CD4-positive, alpha-beta T cell (primary cell): ENCODE results near the gene SIDT1. TPM values are rescaled to one million over a fixed set of nuclear protein-coding genes. Genes with fewer than 3 reads are reported as not detected.

Source experiments
- ATAC-seq: fragments of 200-7000 bp; cut with Tn5 transposase; one replicate; pipeline ENCODE4 v1.10.0; 2022; ENCODE audit warnings: mild to moderate bottlenecking; ENCODE audit not compliant: poor library complexity
- CTCF ChIA-PET: fragments of 350-600 bp; sonication (Branson Sonifier 250); formaldehyde crosslinking; loops from one replicate; lab custom pipeline; 2021; ENCODE audit warnings: antibody characterized with exemption, inconsistent platforms; lab: Charles Lee
- POLR2A ChIA-PET: fragments of 350-600 bp; sonication (Branson Sonifier 250); formaldehyde crosslinking; loops from one replicate; lab custom pipeline; 2021; ENCODE audit warnings: antibody characterized with exemption, inconsistent platforms; lab: Charles Lee
- DNase-seq, 14 experiments: peaks; one replicate each; pipeline ENCODE4 v3.0.0-alpha.2; 2013 to 2020; ENCODE audit warnings: mixed read lengths in 2 of 14
- H3K27ac ChIP-seq, 2 donors: one replicate each; pipeline versions ENCODE4 v1.5.1 to v1.7.0; 2013; ENCODE audit warnings: low read length in 2 of 2, low read depth in 1 of 2, mild to moderate bottlenecking in 1 of 2
- H3K27me3 ChIP-seq, 2 experiments: 1 replicate in 1 of 2; 2 replicates in 1 of 2; pipeline versions ENCODE4 v1.6.1 to v1.7.0; 2013; ENCODE audit warnings: low read length in 2 of 2, control low read depth in 1 of 2, mild to moderate bottlenecking in 1 of 2, moderate library complexity in 1 of 2; ENCODE audit not compliant: insufficient read depth in 2 of 2, control insufficient read depth in 1 of 2
- H3K36me3 ChIP-seq: one replicate; pipeline ENCODE4 v1.6.1; 2013; ENCODE audit warnings: low read length, control low read depth; ENCODE audit not compliant: insufficient read depth
- H3K4me1 ChIP-seq: one replicate; pipeline ENCODE4 v1.6.1; 2013; ENCODE audit warnings: low read length, control low read depth; ENCODE audit not compliant: insufficient read depth
- H3K4me3 ChIP-seq: one replicate; pipeline ENCODE4 v1.5.1; 2013; ENCODE audit warnings: mild to moderate bottlenecking, low read length, moderate library complexity
- H3K9me3 ChIP-seq, 2 experiments: 1 replicate in 1 of 2; 2 replicates in 1 of 2; pipeline versions ENCODE4 v1.6.1 to v1.7.0; 2013; ENCODE audit warnings: low read length in 2 of 2, mild to moderate bottlenecking in 2 of 2, control low read depth in 1 of 2, moderate library complexity in 1 of 2; ENCODE audit not compliant: control insufficient read depth in 1 of 2, insufficient read depth in 1 of 2
- H3K27ac Mint-ChIP-seq: one replicate; pipeline ENCODE4 v1.8.0; 2020; ENCODE audit warnings: mixed read lengths
- H3K27me3 Mint-ChIP-seq: one replicate; pipeline ENCODE4 v1.8.0; 2021; ENCODE audit warnings: mixed read lengths
- H3K36me3 Mint-ChIP-seq: one replicate; pipeline ENCODE4 v1.8.0; 2021; ENCODE audit warnings: low read depth, mixed read lengths
- H3K4me1 Mint-ChIP-seq: one replicate; pipeline ENCODE4 v1.8.0; 2021; ENCODE audit warnings: low read depth, mixed read lengths
- H3K4me3 Mint-ChIP-seq: one replicate; pipeline ENCODE4 v1.8.0; 2020; ENCODE audit warnings: mild to moderate bottlenecking, mixed read lengths
- H3K9me3 Mint-ChIP-seq: one replicate; pipeline ENCODE4 v1.8.0; 2020; ENCODE audit warnings: mixed read lengths
- intact Hi-C, 2 experiments: fragments of 100-400 bp; cut with DNase I in 1 of 2; cut with micrococcal nuclease in 1 of 2; formaldehyde crosslinking; loops; one replicate each; pipeline versions ENCODE4 v1.15.1 to v1.9.0; 2023 to 2025; cut with DNase I, micrococcal nuclease
- total RNA-seq, 174 experiments: library from RNA in 2 of 174; stranded (reverse) in 2 of 174; gene quantifications; one replicate each; pipeline ENCODE4 v1.2.3 and lab custom pipeline; 2021 to 2026
- TF ChIP-seq, protein P1 (sequence below): fragments of 200-600 bp; IDR thresholded peaks from one replicate; pipeline ENCODE4 v1.8.0; 2022; ENCODE audit warnings: antibody characterized with exemption, mild to moderate bottlenecking

SIDT1 gene
- total RNA-seq, 2 experiments from 2014 or later = 28.8 to 37.3 TPM

DNA sequence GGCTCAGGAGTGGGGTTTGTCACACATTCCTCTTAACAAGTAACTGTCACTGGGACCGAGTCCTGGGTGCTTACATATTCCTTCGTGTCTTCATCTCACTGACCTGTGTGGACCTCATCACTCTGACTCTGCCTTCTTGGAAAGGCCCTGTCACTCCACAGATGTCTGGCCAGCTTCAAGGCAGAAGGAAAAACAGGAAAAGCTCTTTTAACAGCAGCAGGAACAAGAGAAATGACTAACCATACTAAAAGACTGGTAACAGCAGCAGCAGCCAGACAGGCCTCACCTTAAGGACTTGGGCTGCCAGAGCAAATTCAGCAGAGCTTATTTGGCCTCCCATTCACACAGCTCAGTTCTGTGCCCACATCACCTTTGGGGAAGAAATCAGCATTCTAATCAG lies 96.0 kb downstream of the SIDT1 start:
- TF ChIP-seq, protein P1, sequence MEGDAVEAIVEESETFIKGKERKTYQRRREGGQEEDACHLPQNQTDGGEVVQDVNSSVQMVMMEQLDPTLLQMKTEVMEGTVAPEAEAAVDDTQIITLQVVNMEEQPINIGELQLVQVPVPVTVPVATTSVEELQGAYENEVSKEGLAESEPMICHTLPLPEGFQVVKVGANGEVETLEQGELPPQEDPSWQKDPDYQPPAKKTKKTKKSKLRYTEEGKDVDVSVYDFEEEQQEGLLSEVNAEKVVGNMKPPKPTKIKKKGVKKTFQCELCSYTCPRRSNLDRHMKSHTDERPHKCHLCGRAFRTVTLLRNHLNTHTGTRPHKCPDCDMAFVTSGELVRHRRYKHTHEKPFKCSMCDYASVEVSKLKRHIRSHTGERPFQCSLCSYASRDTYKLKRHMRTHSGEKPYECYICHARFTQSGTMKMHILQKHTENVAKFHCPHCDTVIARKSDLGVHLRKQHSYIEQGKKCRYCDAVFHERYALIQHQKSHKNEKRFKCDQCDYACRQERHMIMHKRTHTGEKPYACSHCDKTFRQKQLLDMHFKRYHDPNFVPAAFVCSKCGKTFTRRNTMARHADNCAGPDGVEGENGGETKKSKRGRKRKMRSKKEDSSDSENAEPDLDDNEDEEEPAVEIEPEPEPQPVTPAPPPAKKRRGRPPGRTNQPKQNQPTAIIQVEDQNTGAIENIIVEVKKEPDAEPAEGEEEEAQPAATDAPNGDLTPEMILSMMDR = no peak
- Histone ChIP-seq H3K4me3 (no peak overlapping the region), H3K4me1 (no peaks in the 10 kb centered on the region), H3K27me3 (no peaks in the 10 kb centered on the region), H3K9me3 (no peaks in the 10 kb centered on the region), H3K36me3 (peaks cover 62% of the 10 kb centered on the region), H3K27ac (no peak overlapping the region)
- H3K4me3 Mint-ChIP-seq = no peak overlapping the region
- no peaks in the 10 kb centered on the region for H3K9me3 Mint-ChIP-seq
- H3K36me3 Mint-ChIP-seq = peaks cover 76% of the 10 kb centered on the region
- peaks cover 16% of the 10 kb centered on the region for H3K4me1 Mint-ChIP-seq
- ATAC-seq (no peak), DNase-seq (no peak)
- H3K27me3 Mint-ChIP-seq = no peaks in the 10 kb centered on the region
- ChIA-PET POLR2A (interaction anchor here (0.6 to 1.0 kb wide), 2 partner anchors 95 to 160 kb away, joined by 3 read pairs; no protein-coding TSS in a partner anchor), CTCF (no interaction called here)
- peak overlapping the region; percentile 36 for H3K27ac Mint-ChIP-seq
- intact Hi-C loops = no loop called here

DNA sequence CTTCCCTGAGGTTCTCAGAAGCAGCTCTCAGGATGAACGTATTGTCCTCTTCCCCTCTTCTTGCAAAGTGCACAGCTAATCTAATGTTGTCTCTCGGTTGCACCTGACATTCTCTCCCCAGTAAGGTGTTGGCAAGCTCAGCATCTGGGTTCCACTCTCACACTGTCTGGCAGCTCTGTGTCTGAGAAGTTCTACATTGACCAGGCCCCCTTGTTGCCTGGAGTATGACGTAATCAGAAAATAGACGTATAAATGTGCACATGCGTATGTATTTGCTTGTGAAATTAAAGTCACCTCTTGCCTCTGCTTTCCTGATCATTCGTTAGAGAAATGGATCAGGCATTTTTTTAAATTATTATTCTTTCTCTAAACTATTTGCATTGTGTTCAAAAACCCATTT lies 96.4 kb downstream of the SIDT1 start:
- TF ChIP-seq, protein P1 = no peak
- intact Hi-C loops = no loop called here
- H3K36me3 ChIP-seq = peaks cover 57% of the 10 kb centered on the region
- Mint-ChIP-seq H3K4me1 (peaks cover 16% of the 10 kb centered on the region), H3K4me3 (no peak overlapping the region), H3K27ac (peak overlapping the region; percentile 36), H3K36me3 (peaks cover 71% of the 10 kb centered on the region), H3K9me3 (no peaks in the 10 kb centered on the region), H3K27me3 (no peaks in the 10 kb centered on the region)
- POLR2A ChIA-PET = interaction anchor here (1.0 kb wide), 1 partner anchor 95 kb away, joined by 3 read pairs; no protein-coding TSS in a partner anchor
- CTCF ChIA-PET = no interaction called here
- H3K9me3 ChIP-seq = no peaks in the 10 kb centered on the region
- ATAC-seq = no peak
- no peak overlapping the region for H3K27ac ChIP-seq
- H3K27me3 ChIP-seq = no peaks in the 10 kb centered on the region
- no peak overlapping the region for H3K4me3 ChIP-seq
- no peaks in the 10 kb centered on the region for H3K4me1 ChIP-seq
- DNase-seq = no peak

DNA sequence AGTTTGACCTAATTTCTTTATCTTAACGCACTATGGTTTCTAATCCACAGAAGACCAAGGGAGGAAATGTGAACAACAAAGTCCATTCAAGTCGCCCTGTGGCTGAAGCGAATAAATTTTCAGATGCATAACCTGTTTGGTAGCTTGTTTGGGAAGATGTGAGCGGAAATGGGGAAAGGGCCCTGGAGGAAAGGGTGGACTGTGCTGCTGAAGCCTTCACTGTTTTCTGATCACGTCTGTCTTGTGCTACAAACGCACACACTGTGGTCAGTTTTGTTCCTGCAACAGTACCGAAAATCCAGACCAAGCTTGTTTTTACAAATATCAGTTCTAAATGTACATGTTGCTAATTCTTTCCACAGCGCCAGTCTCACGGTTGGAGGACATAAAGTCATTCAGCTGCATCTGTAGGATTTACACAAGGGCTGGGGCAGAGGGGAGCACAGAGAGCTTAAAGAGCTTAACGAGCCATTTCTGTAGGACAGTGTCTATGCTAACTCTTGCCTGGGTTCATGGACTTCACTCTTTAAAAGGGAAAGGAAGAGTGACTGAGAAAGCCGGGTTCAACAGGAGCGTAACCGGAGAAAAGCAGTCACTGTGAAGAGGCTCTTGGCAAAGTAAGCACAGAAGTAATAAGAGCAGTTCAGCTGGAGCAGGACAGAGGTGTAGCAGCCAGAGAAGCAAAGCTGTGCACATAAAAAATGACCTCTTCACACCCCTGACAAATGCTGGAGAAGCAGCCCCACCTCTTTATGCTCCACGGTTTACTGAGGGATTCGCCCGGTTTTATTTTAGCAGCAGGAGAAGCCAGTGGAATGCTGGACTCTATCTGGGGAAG lies 97.4 kb downstream of the SIDT1 start:
- intact Hi-C loops = no loop called here
- Mint-ChIP-seq H3K27ac (no peak overlapping the region), H3K27me3 (no peaks in the 10 kb centered on the region), H3K4me1 (peaks cover 16% of the 10 kb centered on the region), H3K4me3 (no peak overlapping the region), H3K36me3 (peaks cover 61% of the 10 kb centered on the region), H3K9me3 (no peaks in the 10 kb centered on the region)
- POLR2A ChIA-PET = interaction anchor here (1.0 kb wide), 1 partner anchor 96 kb away, joined by 3 read pairs; no protein-coding TSS in a partner anchor
- Histone ChIP-seq H3K4me1 (no peaks in the 10 kb centered on the region), H3K27me3 (no peaks in the 10 kb centered on the region), H3K27ac (no peak overlapping the region), H3K9me3 (no peaks in the 10 kb centered on the region), H3K36me3 (peaks cover 47% of the 10 kb centered on the region), H3K4me3 (no peak overlapping the region)
- DNase-seq = no peak
- CTCF ChIA-PET = no interaction called here
- ATAC-seq = no peak
- TF ChIP-seq, protein P1 = no peak
